Esophagus muscularis mucosa (tissue), 4 donors: Measurements from ENCODE around the gene SETMAR. TPM values are rescaled to one million over a fixed set of nuclear protein-coding genes. Genes with fewer than 3 reads are reported as not detected.
A peak's percentile ranks its signal among the peaks of the same experiment; 100 is the strongest.

ENCODE experiments used
- DNase-seq: peaks from one replicate; pipeline ENCODE4 v3.0.0-alpha.2; 2017; ENCODE audit errors: extremely low spot score
- H3K27ac ChIP-seq, 4 donors: fragments of 200-600 bp; sonication (generic); replicated peaks in 1 of 4; 1 replicate in 3 of 4; 2 replicates in 1 of 4; pipeline ENCODE4 v1.5.1; 2016 to 2019; ENCODE audit warnings: mild to moderate bottlenecking in 1 of 4
- H3K27me3 ChIP-seq, 4 donors: fragments of 200-600 bp; sonication (generic); one replicate each; pipeline versions ENCODE4 v1.5.1 to v1.6.0; 2016 to 2019
- H3K36me3 ChIP-seq, 4 donors: fragments of 200-600 bp; sonication (generic); one replicate each; pipeline ENCODE4 v1.5.1; 2016 to 2019
- H3K4me1 ChIP-seq, 4 donors: fragments of 200-600 bp; sonication (generic); one replicate each; pipeline ENCODE4 v1.5.1; 2016 to 2019
- H3K4me3 ChIP-seq, 4 donors: fragments of 200-600 bp; sonication (generic); 1 replicate in 2 of 4; 2 replicates in 2 of 4; pipeline ENCODE4 v1.5.1; 2016 to 2019; ENCODE audit warnings: mild to moderate bottlenecking in 4 of 4, moderate library complexity in 1 of 4
- H3K9me3 ChIP-seq, 4 donors: fragments of 200-600 bp; sonication (generic); 1 replicate in 3 of 4; 2 replicates in 1 of 4; pipeline ENCODE4 v1.5.1; 2016 to 2019
- EP300 ChIP-seq: sonication (generic); formaldehyde crosslinking; IDR thresholded peaks from one replicate; pipeline ENCODE4 v1.6.1; 2017; ENCODE audit warnings: antibody characterized with exemption
- POLR2A ChIP-seq: fragments of 450-650 bp; IDR thresholded peaks from one replicate; pipeline ENCODE4 v1.6.1; 2017; ENCODE audit warnings: antibody characterized with exemption, moderate library complexity, mild to moderate bottlenecking, low read depth
- POLR2AphosphoS5 ChIP-seq, 2 donors: sonication (generic); formaldehyde crosslinking; IDR thresholded peaks; one replicate each; pipeline ENCODE4 v1.6.1; 2017; ENCODE audit warnings: antibody characterized with exemption in 2 of 2
- WGBS: methylation state at CpG from one replicate; pipeline ENCODE4 v1.1.5; 2018; 5-methylcytosine and 5-hydroxymethylcytosine counted together
- intact Hi-C: fragments of 100-400 bp; cut with DNase I; formaldehyde crosslinking; loops from one replicate; pipeline ENCODE4 v1.15.1; 2023
- total RNA-seq, 4 donors: library from RNA; depleted of rRNA; stranded (reverse); fragments of >200 nt; gene quantifications; one replicate each; pipeline versions ENCODE4 v1.1.0 to v1.2.1, GENCODE V29; 2016
- TF ChIP-seq, protein P1 (sequence below), 3 experiments: fragments of 200-600 bp in 2 of 3; fragments of 450-650 bp in 1 of 3; sonication (generic) in 2 of 3; IDR thresholded peaks; one replicate each; pipeline ENCODE4 v1.5.1; 2017 to 2019; ENCODE audit warnings: antibody characterized with exemption in 3 of 3, mild to moderate bottlenecking in 2 of 3, moderate library complexity in 1 of 3

SETMAR gene
- total RNA-seq, 4 donors from 2014 or later, result 28.5 to 42.6 (median 31.4) TPM

DNA sequence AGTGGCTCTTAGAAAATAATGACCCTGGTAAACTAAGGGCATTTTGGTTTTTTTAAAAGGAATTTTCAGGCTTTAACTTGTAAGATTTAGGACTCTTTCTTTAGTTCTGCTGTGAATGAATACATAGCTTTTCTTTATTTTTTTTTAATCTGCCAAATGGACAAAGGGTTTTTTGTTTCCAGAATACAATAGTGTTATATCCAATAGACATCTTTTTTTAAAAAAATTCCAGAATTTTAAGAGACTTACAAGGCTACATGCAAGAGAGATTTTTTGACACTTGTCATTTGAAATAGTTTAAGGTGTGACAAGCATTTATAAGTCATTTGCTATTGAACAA, 38.1 kb downstream of the SETMAR start:
- Histone ChIP-seq H3K27ac (peak overlapping the region in 3 of 4 donors; percentile 34 to 63 (median 62)), H3K4me3 (no peak overlapping the region), H3K27me3 (no peaks in the 10 kb centered on the region), H3K4me1 (peaks cover 0 to 38% (median 21%) of the 10 kb centered on the region in 4 donors), H3K36me3 (no peaks in the 10 kb centered on the region), H3K9me3 (no peaks in the 10 kb centered on the region)
- TF ChIP-seq, protein P1, sequence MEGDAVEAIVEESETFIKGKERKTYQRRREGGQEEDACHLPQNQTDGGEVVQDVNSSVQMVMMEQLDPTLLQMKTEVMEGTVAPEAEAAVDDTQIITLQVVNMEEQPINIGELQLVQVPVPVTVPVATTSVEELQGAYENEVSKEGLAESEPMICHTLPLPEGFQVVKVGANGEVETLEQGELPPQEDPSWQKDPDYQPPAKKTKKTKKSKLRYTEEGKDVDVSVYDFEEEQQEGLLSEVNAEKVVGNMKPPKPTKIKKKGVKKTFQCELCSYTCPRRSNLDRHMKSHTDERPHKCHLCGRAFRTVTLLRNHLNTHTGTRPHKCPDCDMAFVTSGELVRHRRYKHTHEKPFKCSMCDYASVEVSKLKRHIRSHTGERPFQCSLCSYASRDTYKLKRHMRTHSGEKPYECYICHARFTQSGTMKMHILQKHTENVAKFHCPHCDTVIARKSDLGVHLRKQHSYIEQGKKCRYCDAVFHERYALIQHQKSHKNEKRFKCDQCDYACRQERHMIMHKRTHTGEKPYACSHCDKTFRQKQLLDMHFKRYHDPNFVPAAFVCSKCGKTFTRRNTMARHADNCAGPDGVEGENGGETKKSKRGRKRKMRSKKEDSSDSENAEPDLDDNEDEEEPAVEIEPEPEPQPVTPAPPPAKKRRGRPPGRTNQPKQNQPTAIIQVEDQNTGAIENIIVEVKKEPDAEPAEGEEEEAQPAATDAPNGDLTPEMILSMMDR (IDR thresholded peaks at IDR 0.05), result no peak
- TF ChIP-seq EP300, result no peak
- TF ChIP-seq POLR2AphosphoS5 (IDR thresholded peaks at IDR 0.05), result no peak
- TF ChIP-seq POLR2A, result no peak
- no peak for DNase-seq
- intact Hi-C loops, result no loop called here

DNA sequence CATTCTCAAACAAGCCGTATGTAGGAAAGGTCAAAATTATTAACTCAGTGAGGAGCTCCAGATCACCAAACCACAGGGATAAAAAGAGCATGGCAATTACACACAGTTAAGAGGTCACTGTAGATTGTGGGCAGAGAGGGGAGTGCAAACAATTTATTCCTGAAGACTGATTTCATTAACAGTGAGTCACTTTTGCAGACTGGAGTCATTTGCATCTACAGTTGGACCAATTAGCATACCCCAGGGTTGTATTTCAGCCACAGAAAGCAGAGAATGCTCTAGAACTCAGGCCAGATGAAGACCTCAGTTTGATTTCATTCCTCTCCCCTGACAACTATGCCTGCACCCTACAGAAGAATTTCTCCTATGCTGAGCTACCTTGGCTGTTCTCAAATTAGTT, 40.1 kb downstream of the SETMAR start:
- no peaks in the 10 kb centered on the region for H3K36me3 ChIP-seq
- H3K27me3 ChIP-seq, result no peaks in the 10 kb centered on the region
- TF ChIP-seq POLR2A, result no peak
- no peak for TF ChIP-seq EP300
- TF ChIP-seq, protein P1 (IDR thresholded peaks at IDR 0.05), result no peak
- no peak for TF ChIP-seq POLR2AphosphoS5 (IDR thresholded peaks at IDR 0.05)
- no peaks in the 10 kb centered on the region for H3K9me3 ChIP-seq
- H3K27ac ChIP-seq, result no peak overlapping the region
- 94% methylated on average over 1 of the region's 1 CpG for whole genome bisulfite sequencing
- H3K4me3 ChIP-seq, result no peak overlapping the region
- no peak for DNase-seq
- peaks cover 0 to 26% (median 21%) of the 10 kb centered on the region in 4 donors for H3K4me1 ChIP-seq
- intact Hi-C loops, result no loop called here

DNA sequence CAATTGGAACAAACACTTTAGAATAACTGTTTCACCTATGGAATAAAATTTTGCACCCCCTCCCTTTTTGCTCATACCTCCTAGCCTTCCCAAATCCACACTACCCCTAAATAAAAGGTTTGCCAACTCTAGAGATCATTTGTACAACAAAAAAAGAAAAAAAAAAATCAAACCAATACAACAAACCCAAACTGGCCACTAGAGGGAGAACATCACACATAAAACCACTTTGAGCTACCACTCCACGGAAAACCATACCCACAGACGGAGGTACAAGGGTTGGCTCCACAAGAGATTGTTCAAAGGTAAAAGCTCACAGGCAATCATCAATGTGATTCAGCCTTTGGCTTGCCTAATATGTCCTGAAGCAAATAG, 47.6 kb downstream of the SETMAR start:
- Histone ChIP-seq H3K27me3 (no peaks in the 10 kb centered on the region), H3K27ac (peak overlapping the region; percentile 40 to 70 (median 58)), H3K4me3 (peak overlapping the region; percentile 24 to 45 (median 34)), H3K4me1 (peaks cover 4 to 22% (median 15%) of the 10 kb centered on the region in 4 donors), H3K9me3 (no peaks in the 10 kb centered on the region), H3K36me3 (no peaks in the 10 kb centered on the region)
- DNase-seq, result no peak
- WGBS, result 0% methylated on average over 2 of the region's 2 CpGs
- intact Hi-C loops, result loop anchor here (5.0 to 10.0 kb wide), 3 partner anchors 114 to 282 kb away; partner anchors contain the start of genes ITPR1 and SUMF1
- TF ChIP-seq, protein P1 (IDR thresholded peaks at IDR 0.05), result peak; percentile 68 to 81 (median 75)
- TF ChIP-seq POLR2A (no peak), POLR2AphosphoS5 (IDR thresholded peaks at IDR 0.05) (no peak), EP300 (no peak)

DNA sequence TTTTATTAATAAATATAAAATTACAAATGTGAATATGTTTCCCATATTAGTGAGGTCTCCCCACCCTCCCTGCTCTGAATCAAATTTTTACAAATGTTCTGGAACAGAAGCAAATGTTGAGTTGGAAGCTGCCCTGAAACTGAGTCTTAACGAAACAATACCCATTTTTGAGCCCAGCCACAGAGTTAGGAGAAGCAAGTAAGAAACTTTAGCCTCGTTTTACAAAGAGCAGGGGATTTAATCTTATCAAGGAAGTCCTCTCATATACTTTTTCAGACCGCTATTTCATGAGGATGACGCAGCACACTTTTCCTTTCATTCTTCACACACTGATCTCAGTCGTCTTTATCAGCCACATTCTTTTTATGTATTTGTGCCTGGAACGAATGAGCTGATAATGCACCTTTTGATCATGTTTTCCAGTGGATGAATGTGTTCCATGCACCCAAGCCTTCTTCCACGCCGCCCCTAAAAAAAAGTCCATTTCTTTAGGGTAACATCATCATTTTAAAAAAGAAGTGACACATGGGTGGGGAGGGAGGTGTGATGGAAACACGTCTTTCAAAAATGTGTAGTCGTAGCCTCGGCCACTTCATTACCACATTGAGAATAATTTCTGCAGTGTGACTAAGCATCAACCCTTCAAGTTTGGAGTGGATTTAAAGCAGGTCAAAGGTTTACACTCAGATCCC, 48.1 kb downstream of the SETMAR start:
- DNase-seq, result no peak
- TF ChIP-seq POLR2A (no peak), EP300 (no peak), POLR2AphosphoS5 (IDR thresholded peaks at IDR 0.05) (no peak)
- TF ChIP-seq, protein P1 (IDR thresholded peaks at IDR 0.05), result no peak
- Histone ChIP-seq H3K27me3 (no peaks in the 10 kb centered on the region), H3K27ac (peak overlapping the region; percentile 40 to 70 (median 58)), H3K4me3 (peak overlapping the region; percentile 24 to 45 (median 34)), H3K36me3 (no peaks in the 10 kb centered on the region), H3K4me1 (peaks cover 10 to 28% (median 20%) of the 10 kb centered on the region in 4 donors), H3K9me3 (no peaks in the 10 kb centered on the region)
- intact Hi-C loops, result loop anchor here (5.0 to 10.0 kb wide), 3 partner anchors 113 to 281 kb away; partner anchors contain the start of genes ITPR1 and SUMF1
- WGBS, result 52% methylated on average over 11 of the region's 11 CpGs
